GM20000 (cell line): ENCODE results near the gene KIF22.
"Not testable (repeated sequence)": the region's sequence is repeated elsewhere in the genome, so short reads cannot be mapped to it uniquely, and the experiment has no call there.

Experiments
- DNase-seq: peaks from one replicate; pipeline ENCODE4 v3.0.0; 2012; ENCODE audit warnings: low spot score
- TF ChIP-seq, protein P1 (sequence below): IDR thresholded peaks from 2 replicates; pipeline ENCODE4 v1.5.1; 2012; ENCODE audit warnings: mild to moderate bottlenecking, control low read depth; ENCODE audit errors: extremely low read depth, missing control alignments

Gene KIF22

GRCh38 chr16:29745853-29746345, 44.7 kb upstream of the KIF22 start, which contains the start of gene C16orf54:
C16orf54 (minus strand) TSS chr16:29745990; CDS start chr16:29744951, 1,039 bp downstream.
- DNase-seq = peak; percentile 80
- TF ChIP-seq, protein P1, sequence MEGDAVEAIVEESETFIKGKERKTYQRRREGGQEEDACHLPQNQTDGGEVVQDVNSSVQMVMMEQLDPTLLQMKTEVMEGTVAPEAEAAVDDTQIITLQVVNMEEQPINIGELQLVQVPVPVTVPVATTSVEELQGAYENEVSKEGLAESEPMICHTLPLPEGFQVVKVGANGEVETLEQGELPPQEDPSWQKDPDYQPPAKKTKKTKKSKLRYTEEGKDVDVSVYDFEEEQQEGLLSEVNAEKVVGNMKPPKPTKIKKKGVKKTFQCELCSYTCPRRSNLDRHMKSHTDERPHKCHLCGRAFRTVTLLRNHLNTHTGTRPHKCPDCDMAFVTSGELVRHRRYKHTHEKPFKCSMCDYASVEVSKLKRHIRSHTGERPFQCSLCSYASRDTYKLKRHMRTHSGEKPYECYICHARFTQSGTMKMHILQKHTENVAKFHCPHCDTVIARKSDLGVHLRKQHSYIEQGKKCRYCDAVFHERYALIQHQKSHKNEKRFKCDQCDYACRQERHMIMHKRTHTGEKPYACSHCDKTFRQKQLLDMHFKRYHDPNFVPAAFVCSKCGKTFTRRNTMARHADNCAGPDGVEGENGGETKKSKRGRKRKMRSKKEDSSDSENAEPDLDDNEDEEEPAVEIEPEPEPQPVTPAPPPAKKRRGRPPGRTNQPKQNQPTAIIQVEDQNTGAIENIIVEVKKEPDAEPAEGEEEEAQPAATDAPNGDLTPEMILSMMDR = no peak

DNA sequence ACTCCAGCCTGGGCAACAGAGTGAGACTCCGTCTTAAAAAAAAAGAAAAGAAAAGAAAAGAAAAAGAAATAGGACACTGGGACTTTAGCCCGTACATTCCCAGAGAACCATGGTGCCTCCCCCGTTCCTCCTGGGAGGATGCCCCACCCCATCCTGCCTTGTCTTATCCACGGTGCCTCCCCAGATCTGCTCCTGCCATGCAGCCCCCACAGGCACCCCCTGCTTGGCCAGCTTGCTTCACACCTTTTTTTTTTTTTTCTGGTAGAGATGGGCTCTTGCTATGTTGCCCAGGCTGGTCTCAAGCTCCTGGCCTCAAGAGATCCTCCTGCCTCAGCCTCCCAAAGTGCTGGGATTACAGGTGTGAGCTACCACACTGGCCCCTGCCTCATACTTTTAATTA, 44.0 kb upstream of the KIF22 start:
- not testable (repeated sequence) for DNase-seq

GRCh38 chr16:29747947-29748759, 42.4 kb upstream of the KIF22 start:
- no peak for DNase-seq
- TF ChIP-seq, protein P1 = no peak

DNA sequence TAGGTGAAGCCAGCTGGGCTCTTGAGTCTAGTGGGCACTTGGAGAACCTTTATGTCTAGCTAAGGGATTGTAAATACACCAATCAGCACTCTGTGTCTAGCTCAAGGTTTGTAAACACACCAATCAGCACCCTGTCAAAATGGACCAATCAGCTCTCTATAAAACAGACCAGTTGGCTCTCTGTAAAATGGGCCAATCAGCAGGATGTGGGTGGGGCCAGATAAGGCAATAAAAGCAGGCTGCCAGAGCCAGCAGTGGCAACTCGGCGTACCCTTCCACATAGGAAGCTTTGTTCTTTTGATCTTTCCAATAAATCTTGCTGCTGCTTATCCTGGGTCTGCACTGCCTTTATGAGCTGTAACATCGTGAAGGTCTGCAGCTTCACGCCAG, 41.8 kb upstream of the KIF22 start:
- DNase-seq = not testable (repeated sequence)

DNA sequence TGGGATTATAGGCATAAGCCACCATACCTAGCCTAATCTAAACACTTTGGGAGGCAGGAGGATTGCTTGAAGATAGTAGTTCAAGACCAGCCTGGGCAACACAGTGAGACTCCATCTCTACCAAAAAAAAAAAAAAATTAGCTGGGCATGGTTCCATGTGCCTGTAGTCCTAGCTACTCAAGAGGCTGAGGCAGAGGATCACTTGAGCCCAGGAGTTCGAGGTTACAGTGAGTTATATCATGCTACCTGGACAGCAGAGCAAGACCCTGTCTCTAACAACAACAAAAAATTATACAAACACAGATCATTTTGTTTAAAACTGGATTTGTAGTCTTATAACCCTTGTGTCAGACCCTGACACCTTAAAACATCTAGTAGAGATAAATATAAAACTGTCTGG, 37.0 kb upstream of the KIF22 start:
- TF ChIP-seq, protein P1 = no peak

DNA sequence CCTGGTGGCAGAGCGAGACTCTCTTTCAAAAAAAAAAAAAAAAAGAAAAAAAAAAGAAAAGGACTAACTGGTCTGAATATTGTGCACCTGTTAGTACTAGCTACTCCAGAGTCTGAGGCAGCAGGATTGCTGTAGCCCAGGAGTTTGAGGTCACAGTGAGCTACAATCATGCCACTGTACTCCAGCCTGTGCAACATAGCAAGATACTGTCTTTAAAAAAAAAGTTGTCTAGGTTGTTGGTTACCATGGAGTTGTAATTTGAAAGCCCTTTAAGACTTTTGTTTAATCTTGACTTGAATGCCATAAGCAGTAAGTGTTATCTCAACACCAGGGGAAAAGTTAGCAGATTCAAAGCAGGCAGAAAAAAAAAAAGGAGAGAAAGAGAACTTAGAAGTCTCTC, 33.9 kb upstream of the KIF22 start:
- DNase-seq = no peak
- TF ChIP-seq, protein P1 = no peak

More for the DNA sequence above, 37.0 kb upstream of the KIF22 start:
- no peak for DNase-seq

- DNase-seq = not testable (repeated sequence)
These were observed 33.5 kb upstream of the KIF22 start for GRCh38 chr16:29757086-29757485.

GRCh38 chr16:29757950-29758466, 32.5 kb upstream of the KIF22 start:
- no peak for DNase-seq
- TF ChIP-seq, protein P1 = no peak
